HEK293 (cell line): Measurements from ENCODE around the gene RMDN3.

Experiments
- CTCF ChIA-PET: fragments of 350-600 bp; formaldehyde crosslinking; extraction: SDS; loops from one replicate; lab custom pipeline; 2021; ENCODE audit warnings: antibody characterized with exemption; lab: Yijun Ruan, JAX
- POLR2A ChIA-PET: fragments of 300-600 bp; formaldehyde crosslinking; extraction: SDS; loops from one replicate; lab custom pipeline; 2020; ENCODE audit warnings: antibody characterized with exemption, inconsistent platforms; lab: Yijun Ruan, JAX
- H3K27ac ChIP-seq: fragments of 200-500 bp; sonication (Bioruptor generic); 2 replicates; pipeline ENCODE4 v1.5.1; 2014; ENCODE audit warnings: low read depth, low read length, control low read depth, inconsistent platforms; ENCODE audit errors: extremely low read depth
- H3K36me3 ChIP-seq, 2 experiments: fragments of 200-500 bp in 1 of 2; sonication (Bioruptor generic) in 1 of 2; 1 replicate in 1 of 2; 2 replicates in 1 of 2; pipeline ENCODE4 v1.5.1; 2014 to 2017; ENCODE audit warnings: inconsistent platforms in 2 of 2, low read length in 2 of 2; ENCODE audit not compliant: control insufficient read depth in 2 of 2, insufficient read depth in 1 of 2
- H3K4me1 ChIP-seq: fragments of 200-500 bp; sonication (Bioruptor generic); 2 replicates; pipeline ENCODE4 v1.5.1; 2014; ENCODE audit warnings: mild to moderate bottlenecking, low read length, inconsistent platforms; ENCODE audit not compliant: control insufficient read depth, insufficient read depth
- H3K4me3 ChIP-seq: 2 replicates; pipeline ENCODE4 v1.5.1; 2011; ENCODE audit warnings: low read depth, mild to moderate bottlenecking, control low read depth, low read length, moderate library complexity
- H3K9me3 ChIP-seq: fragments of 200-500 bp; sonication (Bioruptor generic); 2 replicates; pipeline ENCODE4 v1.5.1; 2014; ENCODE audit warnings: low read depth, low read length, inconsistent platforms; ENCODE audit not compliant: control insufficient read depth, insufficient read depth
- BCL6B ChIP-seq: fragments of 450-650 bp; formaldehyde crosslinking; IDR thresholded peaks from 2 replicates; pipeline ENCODE4 v1.5.1; 2017; ENCODE audit warnings: missing biosample characterization, missing genetic modification characterization
- EGR2 ChIP-seq: fragments of 450-650 bp; formaldehyde crosslinking; IDR thresholded peaks from 2 replicates; pipeline ENCODE4 v1.5.1; 2016; ENCODE audit warnings: low read depth, missing biosample characterization, missing genetic modification characterization
- HIC1 ChIP-seq: fragments of 450-650 bp; formaldehyde crosslinking; IDR thresholded peaks from 2 replicates; pipeline ENCODE4 v1.5.1; 2016; ENCODE audit warnings: missing biosample characterization, missing genetic modification characterization
- HOXC10 ChIP-seq: sonication (generic); formaldehyde crosslinking; IDR thresholded peaks from 2 replicates; pipeline ENCODE4 v1.8.1; 2023; ENCODE audit warnings: mild to moderate bottlenecking, missing genetic modification reagents
- PRDM2 ChIP-seq: fragments of 450-650 bp; formaldehyde crosslinking; IDR thresholded peaks from 2 replicates; pipeline ENCODE4 v1.5.1; 2016; ENCODE audit warnings: missing biosample characterization, missing genetic modification characterization, borderline replicate concordance
- SETDB1 ChIP-seq: IDR thresholded peaks from one replicate; pipeline ENCODE4 v1.6.1; 2017; ENCODE audit warnings: mild to moderate bottlenecking, low read length, moderate library complexity, mixed read lengths; ENCODE audit not compliant: insufficient read length
- SP3 ChIP-seq: fragments of 450-650 bp; formaldehyde crosslinking; IDR thresholded peaks from 2 replicates; pipeline ENCODE4 v1.5.1; 2016; ENCODE audit warnings: missing biosample characterization, missing genetic modification characterization
- TSHZ1 ChIP-seq: fragments of 450-650 bp; formaldehyde crosslinking; IDR thresholded peaks from 2 replicates; pipeline ENCODE4 v1.5.1; 2016; ENCODE audit warnings: missing biosample characterization, missing genetic modification characterization, borderline replicate concordance
- YY2 ChIP-seq: fragments of 450-650 bp; formaldehyde crosslinking; IDR thresholded peaks from 2 replicates; pipeline ENCODE4 v1.5.1; 2016; ENCODE audit warnings: missing biosample characterization, missing genetic modification characterization
- ZBTB8A ChIP-seq: fragments of 450-650 bp; formaldehyde crosslinking; IDR thresholded peaks from 2 replicates; pipeline ENCODE4 v1.5.1; 2016; ENCODE audit warnings: missing biosample characterization, missing genetic modification characterization
- ZNF19 ChIP-seq: fragments of 450-650 bp; formaldehyde crosslinking; IDR thresholded peaks from 2 replicates; pipeline ENCODE4; 2016; ENCODE audit warnings: missing biosample characterization, missing genetic modification characterization, low read depth
- ZNF24 ChIP-seq: fragments of 450-650 bp; formaldehyde crosslinking; IDR thresholded peaks from 2 replicates; pipeline ENCODE4 v1.5.1; 2016; ENCODE audit warnings: missing biosample characterization, missing genetic modification characterization
- ZNF473 ChIP-seq: fragments of 450-650 bp; formaldehyde crosslinking; IDR thresholded peaks from 2 replicates; pipeline ENCODE4 v1.5.1; 2017; ENCODE audit warnings: missing biosample characterization, missing genetic modification characterization
- ZNF530 ChIP-seq: fragments of 450-650 bp; formaldehyde crosslinking; IDR thresholded peaks from 2 replicates; pipeline ENCODE4 v1.5.1; 2016; ENCODE audit warnings: low read depth, missing biosample characterization, missing genetic modification characterization
- ZNF548 ChIP-seq: fragments of 450-650 bp; formaldehyde crosslinking; IDR thresholded peaks from 2 replicates; pipeline ENCODE4 v1.5.1; 2016; ENCODE audit warnings: missing biosample characterization, missing genetic modification characterization
- ZNF658 ChIP-seq: fragments of 450-650 bp; formaldehyde crosslinking; IDR thresholded peaks from 2 replicates; pipeline ENCODE4; 2016; ENCODE audit warnings: missing biosample characterization, missing genetic modification characterization
- ZNF670 ChIP-seq: fragments of 450-650 bp; formaldehyde crosslinking; IDR thresholded peaks from 2 replicates; pipeline ENCODE4 v1.5.1; 2016; ENCODE audit warnings: missing biosample characterization, missing genetic modification characterization, low read depth
- ZNF837 ChIP-seq: fragments of 450-650 bp; formaldehyde crosslinking; IDR thresholded peaks from 2 replicates; pipeline ENCODE4 v1.5.1; 2016; ENCODE audit warnings: missing biosample characterization, missing genetic modification characterization

RMDN3 gene

GRCh38 chr15:40785814-40786213, 30.8 kb upstream of the RMDN3 start:
- Histone ChIP-seq H3K27ac (no peak overlapping the region), H3K9me3 (no peaks in the 10 kb centered on the region), H3K4me1 (peaks cover 8% of the 10 kb centered on the region), H3K36me3 (no peaks in the 10 kb centered on the region; a peak in 1 of 3 replicates)
- CTCF ChIA-PET, result interaction anchor here (0.6 to 3.6 kb wide), 7 partner anchors 10 to 109 kb away, joined by 4 to 19 read pairs (median 5); no protein-coding TSS in a partner anchor
- TF ChIP-seq ZNF473 (tag by site-specific recombination), result no peak
- TF ChIP-seq TSHZ1 (tag by site-specific recombination), result no peak
- no peak for TF ChIP-seq ZNF530 (tag by site-specific recombination)
- no peak for TF ChIP-seq BCL6B
- no peak for TF ChIP-seq ZNF548
- no peak for TF ChIP-seq PRDM2 (tag by site-specific recombination)
- no peak for TF ChIP-seq YY2 (tag by site-specific recombination)
- no peak for TF ChIP-seq ZNF670 (tag by site-specific recombination)
- TF ChIP-seq ZNF24 (tag by site-specific recombination), result no peak
- TF ChIP-seq, all 188 proteins: peak for 0
- POLR2A ChIA-PET, result no interaction called here
- H3K4me3 ChIP-seq, result no peak overlapping the region

GRCh38 chr15:40785164-40785563, 30.1 kb upstream of the RMDN3 start:
- CTCF ChIA-PET, result interaction anchor here (0.6 to 3.2 kb wide), 10 partner anchors 8 to 445 kb away, joined by 3 to 15 read pairs (median 4); partner anchors contain the start of genes C15orf62, CCDC9B and VPS18
- H3K27ac ChIP-seq, result no peak overlapping the region
- POLR2A ChIA-PET, result no interaction called here
- H3K9me3 ChIP-seq, result no peaks in the 10 kb centered on the region
- H3K4me1 ChIP-seq, result peaks cover 8% of the 10 kb centered on the region
- H3K4me3 ChIP-seq, result no peak overlapping the region
- H3K36me3 ChIP-seq, result no peaks in the 10 kb centered on the region; a peak in 1 of 3 replicates
- TF ChIP-seq ZNF19 (tag by site-specific recombination), result no peak
- no peak for TF ChIP-seq EGR2 (tag by site-specific recombination)
- TF ChIP-seq ZNF658 (tag by site-specific recombination), result no peak
- no peak for TF ChIP-seq ZNF837
- no peak for TF ChIP-seq SP3 (tag by site-specific recombination)
- no peak for TF ChIP-seq HOXC10 (CRISPR knock-in tag)
- TF ChIP-seq YY2 (tag by site-specific recombination), result no peak
- TF ChIP-seq SETDB1, result no peak
- no peak for TF ChIP-seq HIC1
- no peak for TF ChIP-seq ZBTB8A
